GM10847 (cell line): ENCODE results near the gene RMND1.

ENCODE experiments used
- POLR2A ChIP-seq: IDR thresholded peaks from 2 replicates; pipeline ENCODE4 v1.6.1; 2011; ENCODE audit not compliant: insufficient read length; ENCODE audit errors: extremely low read depth

The RMND1 gene

DNA sequence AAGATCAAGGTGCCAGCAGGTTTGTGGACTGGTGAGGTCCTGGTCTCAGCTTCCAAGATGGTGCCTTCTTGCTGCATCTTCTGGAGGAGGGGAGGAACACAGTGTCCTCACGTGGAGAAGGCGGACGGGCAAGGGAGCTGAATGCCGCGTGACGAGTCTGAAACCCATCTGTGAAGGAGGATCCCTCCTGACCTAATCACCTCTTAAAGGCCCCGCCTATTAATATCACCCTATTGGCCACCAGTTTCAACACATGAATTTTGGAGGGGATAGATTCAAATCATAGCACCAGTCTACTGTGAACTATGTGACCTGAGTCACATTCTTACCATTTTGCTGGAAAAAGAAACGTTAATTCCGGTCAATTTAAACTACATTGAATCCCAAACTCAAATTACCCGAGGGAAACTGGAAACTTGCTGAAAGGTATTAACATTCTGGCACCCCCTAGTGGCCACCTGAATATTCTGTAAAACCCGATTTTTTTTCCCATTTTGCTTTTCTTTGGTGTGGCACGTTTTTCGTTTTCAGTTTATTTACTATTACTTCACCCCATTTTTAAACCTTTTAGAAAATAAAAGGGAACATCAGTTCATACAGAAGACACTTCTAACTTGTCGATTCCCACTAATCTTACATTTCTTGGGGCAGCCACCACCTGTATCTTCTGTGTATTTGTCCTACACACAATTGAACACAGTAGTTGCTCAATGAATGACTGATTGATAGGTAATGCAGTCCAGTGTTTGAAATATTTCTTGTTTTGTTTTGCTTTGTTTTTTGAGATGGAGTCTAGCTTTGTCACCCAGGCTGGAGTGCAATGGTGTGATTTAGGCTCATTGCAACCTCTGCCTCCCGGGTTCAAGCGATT lies 24.0 kb upstream of the RMND1 start:
- no peak for TF ChIP-seq POLR2A

DNA sequence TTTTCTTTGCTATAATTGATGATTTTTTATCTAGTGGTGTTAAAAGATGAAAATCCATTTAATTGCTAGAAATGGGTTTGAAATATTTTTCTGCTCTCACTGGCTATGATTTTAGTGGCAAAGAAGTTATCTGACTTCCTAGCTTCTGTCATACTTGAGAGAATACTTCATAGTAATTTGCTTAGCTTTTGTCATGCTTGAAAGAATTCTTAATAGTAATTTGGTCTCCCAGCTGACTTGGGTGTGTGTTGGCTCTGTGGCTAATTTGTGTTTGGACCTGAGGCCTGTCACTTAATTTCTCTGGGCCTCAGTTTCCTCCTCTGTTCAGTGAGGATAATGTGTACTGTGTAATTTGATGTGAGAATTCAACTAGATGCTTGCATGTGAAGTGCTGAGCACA lies 12.8 kb upstream of the RMND1 start:
- TF ChIP-seq POLR2A: no peak

DNA sequence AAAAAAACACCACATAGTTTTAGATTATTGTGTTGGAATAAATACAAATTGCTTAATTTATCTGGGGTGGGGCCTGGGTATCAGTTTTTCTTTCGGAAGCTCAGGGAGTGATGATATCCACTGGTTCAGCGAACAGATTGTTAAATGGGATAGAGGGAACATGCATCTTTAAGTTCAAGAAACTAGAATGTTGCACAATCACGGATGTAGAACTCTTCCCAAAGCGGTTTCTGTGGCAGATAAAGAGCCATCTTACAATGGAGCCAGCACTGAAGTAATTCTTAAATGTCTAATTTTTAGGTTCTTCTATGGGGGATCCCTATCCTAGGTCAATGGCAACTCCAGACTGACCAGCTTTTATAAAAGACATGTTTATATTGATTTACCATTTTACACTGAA lies 9.7 kb upstream of the RMND1 start:
- no peak for TF ChIP-seq POLR2A

DNA sequence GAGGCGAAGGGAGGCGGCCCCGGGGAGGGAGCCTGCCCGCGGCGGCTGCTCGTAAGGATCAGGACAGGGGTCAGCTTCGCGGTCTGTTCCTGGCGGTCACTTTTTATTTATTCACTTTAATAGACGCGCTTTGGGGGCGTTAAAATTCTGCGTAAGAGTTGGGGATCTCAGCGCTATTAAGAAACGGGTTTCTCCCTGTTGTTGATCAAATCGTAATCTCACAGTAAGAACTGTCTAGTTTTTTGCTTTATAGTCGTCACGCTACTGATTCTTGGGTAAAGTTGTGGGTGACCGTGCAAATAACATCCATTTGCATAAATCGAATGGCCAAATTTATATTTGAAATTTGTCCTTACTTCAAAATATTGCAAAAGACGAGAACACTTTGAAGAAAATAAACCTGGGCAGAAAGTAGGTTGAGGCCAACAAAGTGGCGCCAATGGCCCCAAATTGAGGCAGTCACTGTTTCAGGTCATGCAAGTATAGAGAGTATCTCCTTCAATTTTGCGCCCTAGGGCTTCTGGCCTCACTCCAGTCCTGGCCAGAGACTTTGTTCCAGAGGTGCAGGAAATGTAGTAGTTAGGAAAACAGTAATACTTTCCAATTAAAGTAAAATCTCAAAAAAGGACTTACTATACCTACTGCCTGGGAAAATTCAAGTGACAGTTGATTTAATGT lies 963 bp upstream of the RMND1 start:
- no peak for TF ChIP-seq POLR2A

DNA sequence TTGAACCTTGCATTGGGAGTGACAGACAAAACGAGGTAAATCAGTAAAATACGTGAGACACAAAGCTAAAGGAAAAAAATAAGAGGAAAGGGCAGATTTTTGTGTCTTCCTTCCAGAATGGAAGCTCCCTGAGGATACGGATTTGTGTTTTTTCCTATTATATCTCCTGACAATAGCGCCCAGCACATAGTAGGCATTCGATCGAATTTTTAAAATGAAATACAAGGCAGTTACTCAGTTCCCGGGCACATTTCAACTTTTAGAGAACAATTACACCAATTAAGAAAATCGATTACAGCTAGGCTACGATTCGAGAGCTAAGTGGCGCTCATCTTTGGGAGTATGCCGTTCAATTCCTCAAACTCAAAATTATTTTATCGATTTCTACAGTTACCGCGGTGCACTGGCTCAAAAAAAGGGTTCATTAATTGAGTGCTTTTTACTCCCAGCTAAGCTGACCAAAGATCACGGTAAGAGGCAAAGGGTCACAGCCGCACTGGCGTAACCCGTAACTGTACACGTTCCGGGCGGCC lies 443 bp downstream of the RMND1 start:
- no peak for TF ChIP-seq POLR2A

DNA sequence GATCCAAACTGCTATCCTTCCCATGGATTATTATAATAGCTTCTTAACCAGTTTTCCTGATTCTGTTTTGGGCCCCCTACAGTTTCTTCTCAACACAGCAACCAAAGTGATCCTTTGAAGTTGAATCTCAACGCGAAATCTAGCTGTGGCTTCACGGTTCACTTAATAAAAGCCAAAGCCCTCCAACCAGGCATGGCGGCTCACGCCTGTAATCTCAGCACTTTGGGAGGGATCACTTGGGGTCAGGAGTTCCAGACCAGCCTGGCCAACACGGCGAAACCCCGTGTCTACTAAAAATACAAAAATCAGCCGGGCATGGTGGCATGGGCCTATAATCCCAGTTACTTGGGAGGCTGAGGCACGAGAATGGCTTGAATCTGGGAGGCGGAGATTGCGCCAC lies 3.3 kb downstream of the RMND1 start:
- TF ChIP-seq POLR2A: no peak

DNA sequence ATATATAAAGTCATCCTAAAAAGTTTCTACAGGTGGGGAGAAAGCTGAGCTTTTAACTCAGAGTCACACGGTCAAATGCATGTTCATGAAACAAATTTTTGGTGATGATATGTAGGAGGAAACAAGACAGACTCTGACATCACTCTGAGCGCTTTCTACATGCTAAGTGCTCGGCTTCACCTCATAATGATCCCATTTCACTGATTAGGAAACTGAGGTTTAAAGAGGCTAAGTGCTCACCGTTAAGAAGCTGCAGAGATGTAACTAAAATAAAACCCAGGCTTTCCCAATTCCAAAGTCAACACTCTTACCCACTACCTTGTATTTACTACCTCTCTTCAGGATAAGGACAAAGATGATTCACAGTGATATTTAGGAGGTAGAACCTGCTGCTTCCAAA lies 4.7 kb downstream of the RMND1 start:
- no peak for TF ChIP-seq POLR2A

DNA sequence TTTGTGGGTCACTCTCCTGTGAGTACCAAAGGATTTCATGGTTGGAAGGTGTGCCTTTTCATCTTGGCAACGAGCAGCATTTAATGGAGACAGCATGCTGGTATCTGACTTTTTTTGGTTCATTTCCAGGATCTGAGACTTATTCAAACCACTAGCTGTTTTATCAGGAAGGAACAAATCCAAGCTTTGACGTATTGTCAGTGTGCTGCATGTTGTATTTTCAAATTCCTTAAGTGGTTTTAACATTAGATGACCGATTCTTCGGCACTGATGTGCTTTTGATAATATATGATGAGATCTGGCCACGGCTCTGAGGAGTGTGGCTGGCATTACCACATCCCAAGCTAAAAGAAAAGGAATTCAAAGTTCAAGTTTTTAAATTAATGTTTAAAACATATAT lies 6.4 kb downstream of the RMND1 start:
- TF ChIP-seq POLR2A: no peak

DNA sequence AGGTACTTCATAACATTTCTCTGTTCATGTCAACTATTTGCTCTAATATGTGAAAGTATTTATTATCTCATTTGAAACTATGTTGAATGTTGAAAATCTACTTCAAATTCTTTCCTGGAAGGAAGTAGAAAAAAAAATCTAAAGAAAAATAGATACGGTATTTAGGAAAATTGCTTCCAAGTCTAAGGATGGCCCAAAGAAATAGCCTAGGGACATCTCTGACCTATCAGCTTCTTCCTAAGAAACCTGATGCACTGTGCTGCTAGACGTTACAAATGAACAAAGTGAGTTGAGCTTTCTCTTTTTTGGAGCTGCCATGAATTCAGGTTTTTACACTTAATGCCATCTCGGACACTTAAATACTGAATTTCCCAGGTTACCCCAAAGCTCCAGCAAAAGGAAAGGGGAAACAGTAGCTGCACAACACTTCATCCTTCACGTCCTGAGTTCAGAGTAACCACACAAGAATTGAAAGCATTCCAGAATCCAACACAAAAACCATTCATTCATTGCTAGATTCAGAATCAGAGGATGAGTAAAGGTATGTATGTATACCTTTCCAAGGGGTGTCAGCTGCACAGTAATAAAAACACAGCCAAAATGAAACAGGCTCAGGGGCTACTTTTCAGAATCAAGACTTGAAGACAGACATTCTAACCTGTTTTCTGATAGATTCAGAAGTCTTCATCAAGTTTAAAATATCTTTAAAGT lies 7.9 kb downstream of the RMND1 start:
- TF ChIP-seq POLR2A: no peak

DNA sequence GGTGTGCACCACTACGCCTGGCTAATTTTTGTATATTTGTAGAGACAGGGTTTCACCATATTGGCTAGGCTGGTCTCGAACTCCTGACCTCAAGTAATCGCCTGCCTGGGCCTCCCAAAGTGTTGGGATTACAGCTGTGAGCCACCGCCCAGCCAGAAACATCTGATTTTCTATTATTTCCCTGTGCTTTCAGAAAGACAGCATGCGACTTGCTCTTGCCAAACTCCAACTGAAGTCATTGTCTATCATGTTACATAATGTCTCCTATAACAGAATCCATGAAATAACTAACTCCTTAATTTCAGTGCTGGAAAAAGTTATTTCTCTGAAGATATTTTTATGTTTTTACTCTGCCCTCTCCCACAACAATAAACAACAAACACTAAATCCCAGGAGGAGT lies 8.5 kb downstream of the RMND1 start:
- no peak for TF ChIP-seq POLR2A

DNA sequence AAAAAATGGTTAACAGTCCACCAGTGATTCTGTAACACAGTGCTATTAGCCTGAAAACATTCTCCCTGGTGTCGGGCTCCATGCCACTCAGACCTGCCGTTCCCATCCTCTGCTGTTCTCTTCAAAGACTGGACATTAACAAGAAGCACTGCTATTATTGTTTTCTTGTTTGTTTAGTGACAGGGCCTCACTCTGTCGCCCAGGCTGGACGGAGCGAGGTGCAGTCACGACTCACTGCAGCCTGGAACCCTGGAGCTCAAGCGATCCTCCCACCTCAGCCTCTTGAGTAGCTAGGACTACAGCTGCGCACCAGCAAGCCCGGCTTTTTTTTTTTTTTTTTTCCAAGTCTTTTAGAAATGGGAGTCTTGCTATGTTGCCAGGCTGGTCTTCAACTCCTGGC lies 9.6 kb downstream of the RMND1 start:
- TF ChIP-seq POLR2A: no peak

DNA sequence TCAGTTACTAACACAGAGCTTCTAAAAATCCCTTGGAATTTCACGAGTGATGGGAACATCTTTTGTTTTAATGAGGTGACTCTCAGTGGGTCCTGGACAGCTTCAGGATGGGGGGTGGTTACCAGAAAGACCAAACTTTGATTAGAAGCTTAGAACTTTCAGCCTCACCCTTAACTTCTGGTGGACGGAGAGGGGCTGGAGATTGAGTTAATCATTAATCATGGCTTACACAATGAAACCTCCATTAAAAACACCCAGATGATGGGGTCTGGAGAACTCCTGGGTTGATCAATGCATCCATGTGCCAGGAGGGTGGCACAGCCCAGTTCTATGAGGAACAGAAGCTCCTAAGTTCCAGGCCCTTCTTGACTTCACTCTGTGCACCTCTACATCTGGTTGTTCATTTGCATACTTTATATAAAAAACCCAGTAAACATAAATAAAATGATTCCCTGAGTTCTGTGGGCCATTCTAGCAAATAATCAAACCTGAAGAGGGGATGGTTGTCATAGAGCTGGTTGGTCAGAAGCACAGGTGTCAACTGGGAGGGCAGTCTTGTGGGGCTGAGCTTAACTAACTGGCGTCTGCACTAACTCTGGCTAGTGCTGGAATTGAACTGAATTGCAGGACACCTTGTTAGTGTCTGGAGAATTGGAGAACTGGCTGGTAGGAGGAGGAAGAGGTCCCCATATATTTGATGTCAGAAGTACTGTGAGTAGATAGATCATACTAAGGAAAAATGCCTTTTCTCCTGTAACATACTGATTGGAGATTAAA lies 10.3 kb downstream of the RMND1 start:
- TF ChIP-seq POLR2A: no peak

DNA sequence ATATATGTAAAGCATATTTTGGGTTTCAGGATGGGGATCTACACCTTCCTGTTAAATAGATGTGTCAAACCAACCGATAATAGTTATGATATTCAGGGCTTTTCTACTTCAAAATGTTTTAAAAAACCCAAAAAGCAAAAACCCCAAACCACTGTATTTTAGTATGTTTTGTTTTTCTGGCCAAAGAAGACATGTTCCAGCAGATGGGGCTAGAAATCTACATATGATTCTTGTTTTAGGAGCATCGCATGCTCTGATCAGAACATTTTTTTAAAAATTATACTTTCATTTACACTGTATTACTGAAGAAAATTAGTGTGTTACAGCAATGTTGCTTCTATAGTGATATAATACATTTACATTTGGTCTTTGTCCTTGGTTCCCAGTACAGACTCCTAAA lies 11.0 kb downstream of the RMND1 start:
- TF ChIP-seq POLR2A: no peak

DNA sequence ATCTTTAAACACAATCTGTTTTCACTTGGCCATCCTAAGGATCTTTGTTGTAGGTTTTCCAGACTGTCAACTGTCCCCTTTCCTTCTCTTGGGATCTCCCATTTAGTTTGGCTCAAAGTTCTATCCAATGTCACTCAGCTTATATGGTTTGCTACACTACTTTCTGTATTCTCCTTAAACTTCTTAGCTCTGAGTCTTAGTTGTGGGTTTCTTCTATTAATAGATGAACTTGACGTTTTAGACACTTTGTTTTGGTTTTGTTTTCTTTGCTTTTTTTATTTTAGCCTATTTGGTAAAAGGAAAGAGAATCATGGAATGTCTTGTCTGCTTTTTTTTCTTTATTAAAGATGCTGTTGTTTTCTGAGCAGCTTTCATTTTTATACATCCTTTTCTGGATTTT lies 11.4 kb downstream of the RMND1 start:
- no peak for TF ChIP-seq POLR2A

DNA sequence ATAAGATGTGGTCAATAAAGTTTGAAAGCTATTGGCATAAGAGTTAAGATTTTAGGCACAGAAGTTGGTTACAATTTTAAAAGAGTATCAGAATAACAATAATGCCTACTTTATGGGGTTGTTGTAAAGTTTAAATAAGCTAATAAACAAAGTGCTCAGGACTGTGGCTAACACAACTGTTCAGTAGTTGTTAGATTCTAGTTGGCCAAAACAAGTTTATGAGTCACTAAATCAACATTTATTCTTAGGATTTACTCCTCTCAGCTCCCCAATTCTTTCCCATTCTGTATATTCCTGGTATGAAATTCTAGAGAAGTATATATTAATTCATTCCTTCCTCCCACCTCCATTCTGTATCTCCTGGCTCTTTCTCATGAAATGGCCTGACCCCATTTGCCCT lies 14.5 kb downstream of the RMND1 start:
- TF ChIP-seq POLR2A: no peak
